Testis (tissue), 2 donors: ENCODE results near the gene P2RY6.

ENCODE experiments used
- POLR2A ChIP-seq: fragments of 450-650 bp; IDR thresholded peaks from one replicate; pipeline ENCODE4 v1.6.1; 2017; ENCODE audit warnings: antibody characterized with exemption, mild to moderate bottlenecking, moderate library complexity
- TF ChIP-seq, protein P1 (sequence below), 3 experiments: fragments of 450-650 bp in 2 of 3; fragments of 200-600 bp in 1 of 3; sonication (generic) in 1 of 3; IDR thresholded peaks; one replicate each; pipeline ENCODE4 v1.5.1; 2016 to 2019; ENCODE audit warnings: antibody characterized with exemption in 3 of 3, mild to moderate bottlenecking in 2 of 3, moderate library complexity in 1 of 3

DNA sequence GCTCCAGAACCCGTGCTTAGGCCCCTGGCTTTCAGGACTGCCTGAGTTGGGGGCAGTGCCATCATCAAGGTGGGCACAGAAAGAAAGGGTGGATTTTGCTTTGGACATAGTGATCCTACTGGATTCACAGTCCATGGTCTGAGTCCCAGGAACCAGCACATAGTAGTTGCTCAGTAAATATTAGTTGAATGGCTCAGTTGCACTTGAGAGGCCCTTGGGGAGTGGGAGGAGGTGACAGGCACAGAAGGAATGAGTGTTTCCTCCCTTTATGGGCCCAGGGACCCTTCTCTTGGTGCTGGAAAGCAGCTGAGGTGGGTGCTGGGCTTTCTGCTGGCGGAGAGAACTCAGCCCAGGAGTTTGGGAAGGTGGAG, 52.5 kb downstream of the P2RY6 start:
- TF ChIP-seq, protein P1, sequence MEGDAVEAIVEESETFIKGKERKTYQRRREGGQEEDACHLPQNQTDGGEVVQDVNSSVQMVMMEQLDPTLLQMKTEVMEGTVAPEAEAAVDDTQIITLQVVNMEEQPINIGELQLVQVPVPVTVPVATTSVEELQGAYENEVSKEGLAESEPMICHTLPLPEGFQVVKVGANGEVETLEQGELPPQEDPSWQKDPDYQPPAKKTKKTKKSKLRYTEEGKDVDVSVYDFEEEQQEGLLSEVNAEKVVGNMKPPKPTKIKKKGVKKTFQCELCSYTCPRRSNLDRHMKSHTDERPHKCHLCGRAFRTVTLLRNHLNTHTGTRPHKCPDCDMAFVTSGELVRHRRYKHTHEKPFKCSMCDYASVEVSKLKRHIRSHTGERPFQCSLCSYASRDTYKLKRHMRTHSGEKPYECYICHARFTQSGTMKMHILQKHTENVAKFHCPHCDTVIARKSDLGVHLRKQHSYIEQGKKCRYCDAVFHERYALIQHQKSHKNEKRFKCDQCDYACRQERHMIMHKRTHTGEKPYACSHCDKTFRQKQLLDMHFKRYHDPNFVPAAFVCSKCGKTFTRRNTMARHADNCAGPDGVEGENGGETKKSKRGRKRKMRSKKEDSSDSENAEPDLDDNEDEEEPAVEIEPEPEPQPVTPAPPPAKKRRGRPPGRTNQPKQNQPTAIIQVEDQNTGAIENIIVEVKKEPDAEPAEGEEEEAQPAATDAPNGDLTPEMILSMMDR (IDR thresholded peaks at IDR 0.05), result no peak
- TF ChIP-seq POLR2A, result no peak
